NCI-H1436 (cell line): Measurements from ENCODE around the gene HAO1.
"Not testable (repeated sequence)": the region's sequence is repeated elsewhere in the genome, so short reads cannot be mapped to it uniquely, and the experiment has no call there.

Source experiments
- DNase-seq: peaks from one replicate; lab custom pipeline; 2025; lab: John Stamatoyannopoulos, UW

HAO1 gene

GRCh38 chr20:7855545-7855944, 84.7 kb downstream of the HAO1 start:
- no peak for DNase-seq

- no peak for DNase-seq
Observed at GRCh38 chr20:7853493-7853892, 86.8 kb downstream of the HAO1 start.

GRCh38 chr20:7850775-7851490, 89.3 kb downstream of the HAO1 start:
- DNase-seq: no peak

- no peak for DNase-seq
Observed at GRCh38 chr20:7849675-7850074, 90.6 kb downstream of the HAO1 start.

GRCh38 chr20:7848351-7848750, 91.9 kb downstream of the HAO1 start:
- DNase-seq: no peak

- DNase-seq: no peak
Observed at GRCh38 chr20:7843613-7844012, 96.6 kb downstream of the HAO1 start.

- no peak for DNase-seq
Observed at GRCh38 chr20:7841971-7842310, 98.3 kb downstream of the HAO1 start.

- DNase-seq: no peak
Observed at GRCh38 chr20:7841291-7841970, 98.8 kb downstream of the HAO1 start.

- no peak for DNase-seq
Observed at GRCh38 chr20:7836076-7836475, 104.2 kb downstream of the HAO1 start.

GRCh38 chr20:7834441-7834840, 105.8 kb downstream of the HAO1 start:
- DNase-seq: not testable (repeated sequence)
